GM12872 (cell line): ENCODE data around the gene ATP1A1.

Experiments
- TF ChIP-seq, protein P1 (sequence below): IDR thresholded peaks from 3 replicates; pipeline ENCODE4 v1.5.1; 2011; ENCODE audit warnings: low read depth, mild to moderate bottlenecking, low read length, moderate library complexity; ENCODE audit not compliant: insufficient read depth

ATP1A1 gene

DNA sequence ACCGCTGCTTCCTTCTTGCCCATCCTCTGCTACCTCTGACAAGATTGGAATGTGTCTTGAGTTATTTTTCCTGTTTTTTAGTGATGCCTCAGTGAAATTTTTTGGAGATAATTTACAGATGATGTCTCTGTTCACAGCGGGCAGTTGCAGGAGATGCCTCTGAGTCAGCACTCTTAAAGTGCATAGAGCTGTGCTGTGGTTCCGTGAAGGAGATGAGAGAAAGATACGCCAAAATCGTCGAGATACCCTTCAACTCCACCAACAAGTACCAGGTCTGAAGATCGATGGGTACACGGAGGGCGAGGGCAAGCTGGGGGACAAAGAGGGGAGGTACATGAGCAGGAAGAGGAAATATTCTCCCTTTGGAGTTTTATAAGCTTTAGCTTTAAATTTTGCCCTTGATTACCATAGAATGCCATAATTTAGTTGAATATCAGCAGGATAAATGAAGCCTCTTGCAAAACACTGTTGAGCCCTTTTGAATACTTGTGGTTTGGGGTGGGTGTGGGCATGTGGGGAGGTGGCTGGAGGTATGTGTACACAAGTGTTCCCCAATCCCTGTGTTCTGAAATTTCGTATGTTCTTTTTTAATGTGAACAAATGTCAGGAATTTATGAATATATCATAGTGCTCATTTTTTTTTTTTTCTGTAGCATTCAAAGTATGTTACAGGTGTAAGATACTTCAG is 19.8 kb downstream of the ATP1A1 start:
- TF ChIP-seq, protein P1, sequence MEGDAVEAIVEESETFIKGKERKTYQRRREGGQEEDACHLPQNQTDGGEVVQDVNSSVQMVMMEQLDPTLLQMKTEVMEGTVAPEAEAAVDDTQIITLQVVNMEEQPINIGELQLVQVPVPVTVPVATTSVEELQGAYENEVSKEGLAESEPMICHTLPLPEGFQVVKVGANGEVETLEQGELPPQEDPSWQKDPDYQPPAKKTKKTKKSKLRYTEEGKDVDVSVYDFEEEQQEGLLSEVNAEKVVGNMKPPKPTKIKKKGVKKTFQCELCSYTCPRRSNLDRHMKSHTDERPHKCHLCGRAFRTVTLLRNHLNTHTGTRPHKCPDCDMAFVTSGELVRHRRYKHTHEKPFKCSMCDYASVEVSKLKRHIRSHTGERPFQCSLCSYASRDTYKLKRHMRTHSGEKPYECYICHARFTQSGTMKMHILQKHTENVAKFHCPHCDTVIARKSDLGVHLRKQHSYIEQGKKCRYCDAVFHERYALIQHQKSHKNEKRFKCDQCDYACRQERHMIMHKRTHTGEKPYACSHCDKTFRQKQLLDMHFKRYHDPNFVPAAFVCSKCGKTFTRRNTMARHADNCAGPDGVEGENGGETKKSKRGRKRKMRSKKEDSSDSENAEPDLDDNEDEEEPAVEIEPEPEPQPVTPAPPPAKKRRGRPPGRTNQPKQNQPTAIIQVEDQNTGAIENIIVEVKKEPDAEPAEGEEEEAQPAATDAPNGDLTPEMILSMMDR = no peak

DNA sequence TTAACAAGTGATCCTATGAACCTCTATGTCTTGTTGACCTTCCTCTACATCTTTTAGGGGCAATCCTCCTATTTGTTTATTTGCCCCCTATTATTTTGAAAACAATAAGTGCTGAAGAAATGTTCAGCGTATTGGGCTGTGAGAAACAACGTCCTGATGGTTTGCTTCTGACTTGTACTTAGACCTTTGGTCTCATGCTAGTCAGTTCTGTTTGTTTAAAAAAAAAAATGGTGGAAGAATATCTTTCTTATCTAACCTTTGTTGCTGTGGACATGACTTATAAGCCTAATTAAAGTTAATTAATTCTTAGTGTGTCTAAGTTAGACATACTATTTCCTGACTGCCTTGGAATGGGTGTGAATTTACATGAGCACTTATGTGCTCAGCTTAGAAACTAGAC is 20.7 kb downstream of the ATP1A1 start:
- TF ChIP-seq, protein P1 = no peak

DNA sequence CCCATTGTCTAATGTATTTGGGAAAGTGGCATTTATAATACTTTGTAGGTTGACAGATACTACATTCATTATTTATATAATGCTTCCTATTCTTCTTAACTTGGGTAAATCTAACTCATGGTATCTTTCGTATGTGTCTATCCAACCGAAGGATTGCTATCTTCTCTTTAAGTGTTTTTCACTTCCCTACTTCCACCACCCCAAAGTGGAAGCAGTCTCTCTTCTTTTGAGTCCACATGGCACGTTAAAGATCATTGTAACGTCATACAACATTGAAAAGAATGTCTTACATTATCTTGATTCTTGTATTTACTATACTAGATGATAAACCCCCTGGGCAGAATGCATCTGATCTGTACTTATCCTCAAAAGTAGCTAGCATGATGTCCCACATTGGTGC is 21.2 kb downstream of the ATP1A1 start:
- TF ChIP-seq, protein P1 = no peak

DNA sequence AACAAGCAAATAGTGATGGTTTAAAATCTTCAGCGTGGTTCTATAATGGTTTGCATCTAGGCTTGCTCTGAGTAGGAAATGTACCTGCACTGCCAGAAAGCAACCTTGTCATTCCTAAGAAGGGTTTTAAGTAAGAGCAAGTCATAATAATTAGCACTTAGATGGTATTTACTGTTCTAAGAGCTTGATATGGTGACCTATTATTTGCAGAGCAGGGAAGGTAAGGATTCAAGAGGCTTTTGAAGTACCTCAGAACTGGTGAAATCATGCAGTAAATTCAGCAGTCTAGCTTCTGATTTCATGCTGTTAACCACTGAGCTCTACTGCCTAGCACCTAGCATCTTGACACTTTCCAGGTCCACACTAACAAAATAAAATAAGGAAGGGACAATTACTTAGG is 23.7 kb downstream of the ATP1A1 start:
- TF ChIP-seq, protein P1 = no peak

DNA sequence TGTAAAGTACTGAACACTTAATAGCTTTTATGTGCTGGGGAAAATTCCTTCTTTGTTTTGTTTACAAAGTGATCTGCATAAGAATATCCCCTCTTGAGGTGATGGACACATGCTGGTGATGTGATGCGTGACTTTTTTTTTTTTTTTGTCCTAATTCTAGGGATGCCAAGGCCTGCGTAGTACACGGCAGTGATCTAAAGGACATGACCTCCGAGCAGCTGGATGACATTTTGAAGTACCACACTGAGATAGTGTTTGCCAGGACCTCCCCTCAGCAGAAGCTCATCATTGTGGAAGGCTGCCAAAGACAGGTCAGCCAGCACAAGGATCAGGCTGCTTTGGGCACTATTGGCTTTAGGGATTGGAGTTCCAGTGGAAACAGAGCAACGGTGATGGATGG is 24.7 kb downstream of the ATP1A1 start:
- TF ChIP-seq, protein P1 = no peak

DNA sequence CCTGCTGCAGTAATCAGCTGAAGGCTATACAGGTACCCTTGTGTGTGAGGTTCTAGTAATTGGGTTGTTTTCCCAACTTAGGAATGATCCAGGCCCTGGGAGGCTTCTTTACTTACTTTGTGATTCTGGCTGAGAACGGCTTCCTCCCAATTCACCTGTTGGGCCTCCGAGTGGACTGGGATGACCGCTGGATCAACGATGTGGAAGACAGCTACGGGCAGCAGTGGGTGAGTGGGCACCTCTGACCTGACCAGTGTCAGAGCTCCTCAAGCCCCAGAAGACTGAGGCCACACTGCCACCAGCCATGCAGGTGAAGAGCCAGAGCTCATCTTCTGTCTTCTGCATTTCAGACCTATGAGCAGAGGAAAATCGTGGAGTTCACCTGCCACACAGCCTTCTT is 27.7 kb downstream of the ATP1A1 start:
- TF ChIP-seq, protein P1 = no peak

DNA sequence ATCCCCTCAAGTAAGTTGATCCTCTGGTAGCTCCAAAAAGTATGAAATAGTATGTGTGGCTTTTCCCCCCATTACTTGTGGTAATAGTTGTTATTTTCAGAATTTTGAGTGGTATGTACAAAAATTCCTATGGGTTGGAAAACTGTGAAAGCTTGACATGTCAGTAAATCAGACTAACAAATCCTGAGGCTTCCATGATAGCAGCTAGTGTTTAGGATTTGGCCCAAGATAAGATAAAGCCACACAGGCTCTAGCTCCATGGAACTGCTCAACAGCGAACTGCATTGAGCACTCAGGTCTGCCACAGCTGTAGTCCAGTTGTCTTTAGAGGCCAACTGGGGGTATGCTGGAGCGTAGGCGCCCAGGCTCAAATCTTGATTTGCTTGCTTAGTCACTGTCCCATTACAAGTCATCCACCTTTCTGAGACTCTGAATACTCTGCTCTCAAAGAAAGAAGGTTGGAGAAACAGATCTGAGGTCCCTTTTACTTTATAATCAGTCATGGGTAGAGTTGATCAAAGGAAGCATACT is 28.7 kb downstream of the ATP1A1 start:
- TF ChIP-seq, protein P1 = no peak

DNA sequence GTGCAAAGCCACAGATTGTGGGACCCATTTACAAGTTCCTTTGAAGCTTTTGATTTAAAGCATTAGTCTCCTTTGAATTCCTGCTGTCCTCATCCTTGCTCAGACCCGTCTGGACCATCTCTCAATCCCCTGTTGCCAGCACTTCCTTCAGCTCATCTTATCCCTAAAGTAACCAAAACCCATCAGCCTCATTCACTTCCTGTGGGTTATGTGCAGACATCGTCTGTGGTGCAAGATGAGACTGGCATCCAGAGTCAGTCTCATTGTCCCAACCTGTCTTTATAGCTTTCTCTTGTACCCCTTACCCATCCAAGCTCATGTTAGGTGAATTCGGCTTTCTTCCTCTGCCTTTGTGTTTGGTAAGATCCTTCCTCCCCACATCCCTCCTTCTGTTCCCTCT is 29.3 kb downstream of the ATP1A1 start:
- TF ChIP-seq, protein P1 = no peak
